Measurements from ENCODE around the gene SUCLG2. TPM values are rescaled to one million over a fixed set of nuclear protein-coding genes. Genes with fewer than 3 reads are reported as not detected.

Gene SUCLG2
- total and polyA plus RNA-seq, 2 of the 4 experiments (the other 2 are of a cell fraction): 26.8 to 34.6 TPM

DNA sequence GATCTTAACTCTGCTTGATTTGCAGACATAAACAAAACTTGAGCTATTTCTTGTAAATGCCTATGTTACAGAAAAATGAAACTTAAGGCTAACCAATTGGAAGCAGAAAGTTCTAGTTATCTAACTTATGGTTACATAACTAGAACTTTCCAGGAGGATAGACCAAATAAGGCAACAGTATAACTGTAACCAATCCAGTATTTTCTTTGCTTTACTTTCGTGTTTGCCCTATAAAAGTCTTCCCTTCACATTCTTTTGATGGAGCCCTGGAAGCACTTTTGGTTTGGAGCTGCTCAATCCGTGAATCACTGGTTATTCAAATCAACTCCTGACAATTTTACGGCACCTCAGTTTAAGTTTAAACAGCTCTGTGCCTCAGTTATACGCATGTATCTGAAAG, 164.6 kb downstream of the SUCLG2 start:
- no peak overlapping the region for H2AK9ac ChIP-seq (replicated peaks; ENCODE audit: low read depth, low read length, poor library complexity)
- intact Hi-C loops (cut with micrococcal nuclease) (no loop called here), dilution Hi-C loops (cut with HindIII; ENCODE audit: low sequenced_read_pairs, unreplicated experiment) (no loop called here), in situ Hi-C loops (cut with MboI; ENCODE audit: low sequenced_read_pairs) (no loop called here)
- no peaks in the 10 kb centered on the region for H3K36me3 ChIP-seq (ENCODE audit: control insufficient read depth, insufficient read depth, low read length)
- H3K18ac ChIP-seq (ENCODE audit: low read depth, low read length): no peak overlapping the region
- no peak overlapping the region for H3K27ac ChIP-seq (ENCODE audit: insufficient read depth, low read length)
- peak; percentile 85 for ATAC-seq (ENCODE audit: low read depth)
- no peak overlapping the region for H2BK20ac ChIP-seq (ENCODE audit: low read depth, low read length)
- peak overlapping the region; percentile 17; the same call in 1 of the 2 replicates for H3K4me2 ChIP-seq (ENCODE audit: low read depth, low read length)
- H3K4ac ChIP-seq (ENCODE audit: low read depth, low read length): no peak overlapping the region
- H3K4me3 ChIP-seq (ENCODE audit: insufficient read depth, low read depth, low read length): no peak overlapping the region
- no peak overlapping the region for H2AK5ac ChIP-seq (ENCODE audit: low read depth, low read length)
- no peaks in the 10 kb centered on the region for H3K79me1 ChIP-seq (ENCODE audit: low read depth in 1 of 2, low read length in 2 of 2)
- no peaks in the 10 kb centered on the region for H3K4me1 ChIP-seq (ENCODE audit: control insufficient read depth, insufficient read depth, low read length)
- no peaks in the 10 kb centered on the region for H3K9me3 ChIP-seq (ENCODE audit: control insufficient read depth, insufficient read depth, low read length)
- no TSS peak for BruUV-seq (replicated peaks)
- H2BK15ac ChIP-seq (ENCODE audit: low read depth, low read length): no peak overlapping the region
- ChIA-PET CTCF (interaction anchor here (1.5 kb wide), 1 partner anchor 11 kb away, joined by 3 read pairs; no protein-coding TSS in a partner anchor), POLR2A (ENCODE audit: unreplicated experiment) (no interaction called here)
- no peak overlapping the region for H3K23ac ChIP-seq (ENCODE audit: low read depth, low read length)
- H3K9ac ChIP-seq (ENCODE audit: low read depth, low read length): no peak overlapping the region
- H3K56ac ChIP-seq (ENCODE audit: extremely low read depth, insufficient read depth, low read length): no peak overlapping the region
- H2BK5ac ChIP-seq (ENCODE audit: low read depth, low read length, poor library complexity, severe bottlenecking): no peak overlapping the region
- TF ChIP-seq POLR2A (IDR thresholded peaks at IDR 0.05; ENCODE audit: low read depth, low read length): no peak
- TF ChIP-seq RCOR1 (IDR thresholded peaks at IDR 0.05; ENCODE audit: insufficient replicate concordance, low read length): no peak
- no peak for TF ChIP-seq NFE2L2 (IDR thresholded peaks at IDR 0.05; ENCODE audit: low read depth, low read length)
- TF ChIP-seq SMC3 (IDR thresholded peaks at IDR 0.05; ENCODE audit: low read depth, low read length): no peak
- no peak for TF ChIP-seq MXI1 (IDR thresholded peaks at IDR 0.05; ENCODE audit: borderline replicate concordance, low read depth, low read length)
- TF ChIP-seq FOS (IDR thresholded peaks at IDR 0.05; ENCODE audit: low read depth, low read length): no peak
- TF ChIP-seq MAFK (IDR thresholded peaks at IDR 0.05; ENCODE audit: low read depth, low read length): no peak
- TF ChIP-seq MAZ (IDR thresholded peaks at IDR 0.05; ENCODE audit: borderline replicate concordance, low read depth, low read length): no peak
- TF ChIP-seq, protein P1, sequence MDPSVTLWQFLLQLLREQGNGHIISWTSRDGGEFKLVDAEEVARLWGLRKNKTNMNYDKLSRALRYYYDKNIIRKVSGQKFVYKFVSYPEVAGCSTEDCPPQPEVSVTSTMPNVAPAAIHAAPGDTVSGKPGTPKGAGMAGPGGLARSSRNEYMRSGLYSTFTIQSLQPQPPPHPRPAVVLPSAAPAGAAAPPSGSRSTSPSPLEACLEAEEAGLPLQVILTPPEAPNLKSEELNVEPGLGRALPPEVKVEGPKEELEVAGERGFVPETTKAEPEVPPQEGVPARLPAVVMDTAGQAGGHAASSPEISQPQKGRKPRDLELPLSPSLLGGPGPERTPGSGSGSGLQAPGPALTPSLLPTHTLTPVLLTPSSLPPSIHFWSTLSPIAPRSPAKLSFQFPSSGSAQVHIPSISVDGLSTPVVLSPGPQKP (IDR thresholded peaks at IDR 0.05; ENCODE audit: borderline replicate concordance, low read depth, low read length): no peak
- TF ChIP-seq, protein P2, sequence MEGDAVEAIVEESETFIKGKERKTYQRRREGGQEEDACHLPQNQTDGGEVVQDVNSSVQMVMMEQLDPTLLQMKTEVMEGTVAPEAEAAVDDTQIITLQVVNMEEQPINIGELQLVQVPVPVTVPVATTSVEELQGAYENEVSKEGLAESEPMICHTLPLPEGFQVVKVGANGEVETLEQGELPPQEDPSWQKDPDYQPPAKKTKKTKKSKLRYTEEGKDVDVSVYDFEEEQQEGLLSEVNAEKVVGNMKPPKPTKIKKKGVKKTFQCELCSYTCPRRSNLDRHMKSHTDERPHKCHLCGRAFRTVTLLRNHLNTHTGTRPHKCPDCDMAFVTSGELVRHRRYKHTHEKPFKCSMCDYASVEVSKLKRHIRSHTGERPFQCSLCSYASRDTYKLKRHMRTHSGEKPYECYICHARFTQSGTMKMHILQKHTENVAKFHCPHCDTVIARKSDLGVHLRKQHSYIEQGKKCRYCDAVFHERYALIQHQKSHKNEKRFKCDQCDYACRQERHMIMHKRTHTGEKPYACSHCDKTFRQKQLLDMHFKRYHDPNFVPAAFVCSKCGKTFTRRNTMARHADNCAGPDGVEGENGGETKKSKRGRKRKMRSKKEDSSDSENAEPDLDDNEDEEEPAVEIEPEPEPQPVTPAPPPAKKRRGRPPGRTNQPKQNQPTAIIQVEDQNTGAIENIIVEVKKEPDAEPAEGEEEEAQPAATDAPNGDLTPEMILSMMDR (conservative IDR thresholded peaks at IDR 0.05; ENCODE audit: low read depth, low read length): no peak
- no peak for TF ChIP-seq RFX5 (IDR thresholded peaks at IDR 0.05; ENCODE audit: low read depth, low read length)
- H4K5ac ChIP-seq (ENCODE audit: low read depth, low read length): no peak overlapping the region
- no peak overlapping the region for H3K14ac ChIP-seq (replicated peaks; ENCODE audit: low read depth, low read length)
- no peaks in the 10 kb centered on the region for H3K27me3 ChIP-seq (ENCODE audit: control insufficient read depth, insufficient read depth, low read length)
- no peak overlapping the region for H2AFZ ChIP-seq (replicated peaks; ENCODE audit: low read length, poor library complexity)
- WGBS, 2 experiments (ENCODE audit: extremely low coverage in 2 of 2, insufficient read length in 1 of 2): no CpG with 5 or more reads among the region's 4 CpGs
- H3K9me1 ChIP-seq (ENCODE audit: insufficient read depth, low read length): no peaks in the 10 kb centered on the region
- H4K20me1 ChIP-seq (ENCODE audit: insufficient read depth, low read length): no peaks in the 10 kb centered on the region
- no peak overlapping the region for H4K91ac ChIP-seq (ENCODE audit: insufficient read depth, low read depth, low read length)
- H2BK120ac ChIP-seq (ENCODE audit: low read depth, low read length): no peak overlapping the region
- H4K8ac ChIP-seq (ENCODE audit: low read depth in 2 of 2, low read length in 2 of 2): no peak overlapping the region; a peak in 1 of 4 replicates
- peak; percentile 48 for DNase-seq

All from IMR-90 (cell line).